ENCODE measurements around the gene GMPPA.

Gene GMPPA

DNA sequence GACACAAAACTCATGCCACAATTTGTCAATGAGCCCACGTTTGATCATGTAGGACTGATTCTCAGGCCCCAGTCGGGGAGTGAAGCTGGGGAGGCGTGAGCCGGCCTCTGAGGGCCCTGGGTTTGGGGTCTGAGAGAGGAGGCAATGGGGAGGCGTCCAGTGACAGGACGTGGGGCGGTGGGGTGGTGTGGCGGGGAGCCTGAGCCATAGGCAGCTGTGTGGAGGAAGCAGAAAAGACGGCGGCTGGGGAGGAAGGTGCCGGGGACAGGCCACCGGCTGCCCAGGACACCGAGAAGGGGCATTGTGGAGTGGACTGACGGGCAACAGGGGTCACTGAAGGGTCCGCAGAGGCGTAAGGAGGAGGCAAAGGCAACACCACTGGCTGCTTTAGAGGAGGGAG lies 37.7 kb downstream of the GMPPA start:
- in situ Hi-C loops (cut with MboI; ENCODE audit: low sequenced_read_pairs) = no loop called here

- in situ Hi-C loops (cut with MboI; ENCODE audit: low sequenced_read_pairs) = no loop called here
Measured at GRCh38 chr2:219536967-219537366, 38.3 kb downstream of the GMPPA start.

DNA sequence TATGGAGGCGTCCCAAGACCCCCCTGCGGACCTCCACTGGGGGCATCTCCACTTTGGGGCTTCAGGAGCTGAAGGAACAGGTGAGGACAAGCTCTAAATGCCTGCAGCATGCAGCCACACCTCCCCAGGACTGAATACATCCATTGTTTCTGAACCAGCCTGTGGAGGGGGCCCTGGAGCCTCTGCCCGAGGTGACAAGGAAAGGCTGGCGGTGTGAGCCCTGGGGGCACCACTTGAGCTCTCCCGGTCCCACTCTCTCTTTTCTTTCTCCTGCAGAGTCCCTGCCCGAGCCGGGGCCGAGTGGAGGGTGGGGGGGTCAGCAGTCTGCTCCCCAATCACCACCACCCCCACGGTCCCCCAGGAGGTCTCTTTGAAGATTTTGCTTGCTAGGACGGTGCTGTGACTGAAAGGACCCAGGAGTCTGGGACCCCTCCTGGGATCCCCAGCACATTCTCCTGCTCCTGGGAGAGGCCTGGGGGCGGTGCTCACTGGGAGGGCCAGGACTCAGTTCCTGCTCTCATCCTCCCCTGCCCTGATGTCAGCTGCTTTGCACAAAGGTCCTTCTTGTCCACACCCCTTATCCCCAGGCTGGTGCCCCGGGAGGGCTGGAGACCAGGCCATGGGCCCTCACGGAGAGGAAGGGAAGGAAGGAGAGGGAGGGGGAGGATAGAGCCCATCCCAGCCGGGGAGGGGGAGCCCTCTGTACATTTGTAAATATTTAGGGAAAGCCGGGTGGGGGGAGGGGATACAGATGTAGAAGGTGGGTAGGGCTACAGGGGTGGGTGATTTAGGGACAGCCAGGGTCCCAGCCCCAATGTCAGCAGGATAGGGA lies 39.2 kb downstream of the GMPPA start:
- in situ Hi-C loops (cut with MboI; ENCODE audit: low sequenced_read_pairs) = no loop called here

- in situ Hi-C loops (cut with MboI; ENCODE audit: low sequenced_read_pairs) = no loop called here
Measured at GRCh38 chr2:219538504-219538951, 39.8 kb downstream of the GMPPA start.

GRCh38 chr2:219538956-219539788 lies 40.5 kb downstream of the GMPPA start:
- in situ Hi-C loops (cut with MboI; ENCODE audit: low sequenced_read_pairs) = no loop called here

GRCh38 chr2:219539926-219540678 lies 41.4 kb downstream of the GMPPA start:
- in situ Hi-C loops (cut with MboI; ENCODE audit: low sequenced_read_pairs) = no loop called here

DNA sequence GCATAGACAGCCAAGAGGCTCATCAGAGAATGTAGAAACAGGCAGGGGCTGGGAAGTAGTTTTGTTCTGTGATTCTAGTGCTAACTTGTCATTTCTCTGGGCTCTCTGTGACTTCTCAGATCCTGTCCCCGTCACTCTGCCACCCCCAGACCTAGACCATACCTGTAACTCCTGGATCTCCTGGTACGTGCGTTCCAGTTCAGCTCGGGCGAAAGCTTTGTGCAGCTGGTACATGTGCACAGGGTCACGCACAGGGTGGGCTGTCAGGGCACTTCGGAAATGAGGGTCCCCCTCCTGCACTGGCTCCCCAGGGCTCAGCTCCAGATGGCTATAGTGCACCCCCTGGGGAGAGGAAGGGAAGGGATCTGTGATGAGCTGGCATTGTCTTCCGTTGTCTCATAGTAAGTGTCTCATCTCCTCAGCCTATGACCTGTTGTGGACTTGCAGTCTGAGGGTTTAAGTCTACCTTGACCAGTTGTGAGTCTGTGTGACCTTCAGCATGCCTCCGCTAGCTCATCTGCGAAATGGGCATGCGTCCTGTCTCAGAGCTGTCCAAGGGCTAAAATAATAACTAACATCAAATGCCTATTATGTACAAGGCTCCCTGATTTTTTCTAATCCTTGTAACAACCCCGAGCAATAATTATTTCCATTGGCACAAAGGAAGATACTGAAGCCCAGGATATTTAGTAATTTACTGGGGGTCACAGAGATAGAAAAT lies 42.3 kb downstream of the GMPPA start:
- in situ Hi-C loops (cut with MboI; ENCODE audit: low sequenced_read_pairs) = no loop called here

DNA sequence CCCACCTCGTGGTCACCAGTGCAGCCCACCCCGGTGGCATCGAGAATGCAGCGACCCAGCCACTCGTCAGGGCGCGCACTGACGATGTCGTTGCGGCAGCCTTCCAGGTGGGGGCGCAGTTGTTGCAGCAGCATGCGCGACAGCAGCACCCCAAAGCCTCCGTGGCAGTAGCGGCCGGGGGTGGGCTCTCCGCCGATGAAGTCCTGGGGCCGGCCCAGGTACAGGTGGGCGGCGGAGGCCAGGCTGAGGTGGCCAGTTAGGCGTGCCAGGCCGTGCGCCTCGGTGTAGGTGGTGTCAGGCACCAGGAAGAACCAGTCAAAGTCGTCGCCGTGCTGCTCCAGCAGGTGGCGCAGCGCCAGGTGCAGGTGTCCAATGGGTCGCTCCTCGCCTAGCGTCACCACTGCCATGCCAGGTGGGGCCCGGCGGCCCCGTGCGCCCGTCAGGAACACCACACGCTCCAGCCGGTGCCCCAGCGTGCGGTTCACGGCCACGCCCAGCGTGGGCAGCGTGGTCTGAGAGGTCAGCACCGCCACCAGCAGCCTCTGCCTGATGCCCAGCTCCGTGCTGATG lies 43.0 kb downstream of the GMPPA start:
- in situ Hi-C loops (cut with MboI; ENCODE audit: low sequenced_read_pairs) = no loop called here

DNA sequence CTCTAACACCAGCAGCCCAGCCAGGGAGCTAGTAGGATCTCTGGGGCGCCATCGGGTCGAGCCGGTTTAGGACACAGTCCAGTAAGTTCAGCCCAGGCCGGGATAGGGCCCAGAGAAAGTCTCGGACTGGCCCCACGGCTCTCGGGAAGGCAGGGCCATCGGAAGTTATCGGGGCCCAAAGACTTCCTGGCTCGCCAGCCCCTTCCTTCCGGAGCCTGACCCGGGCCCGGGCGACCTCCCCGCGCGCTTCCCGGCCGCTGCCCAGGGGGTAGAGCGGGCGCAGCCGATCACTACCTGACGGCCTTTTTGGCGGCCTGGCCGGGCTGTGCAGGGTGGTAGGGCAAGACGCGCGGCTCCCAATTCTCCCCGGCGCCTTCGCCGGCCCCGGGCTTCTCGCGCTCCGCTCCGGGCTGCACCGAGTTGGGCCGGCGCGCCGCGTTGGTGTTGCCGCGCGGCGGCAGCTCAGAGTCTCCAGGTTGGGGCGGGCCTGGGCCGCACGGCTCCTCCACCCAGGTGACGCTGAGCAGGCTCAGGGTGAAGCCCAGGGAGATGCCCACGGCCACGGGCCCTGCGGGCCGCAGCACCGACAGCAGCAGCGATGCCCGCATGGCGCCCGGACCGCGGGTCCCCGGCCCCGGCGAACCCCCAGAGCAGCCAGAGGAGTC lies 44.4 kb downstream of the GMPPA start:
- in situ Hi-C loops (cut with MboI; ENCODE audit: low sequenced_read_pairs) = no loop called here

DNA sequence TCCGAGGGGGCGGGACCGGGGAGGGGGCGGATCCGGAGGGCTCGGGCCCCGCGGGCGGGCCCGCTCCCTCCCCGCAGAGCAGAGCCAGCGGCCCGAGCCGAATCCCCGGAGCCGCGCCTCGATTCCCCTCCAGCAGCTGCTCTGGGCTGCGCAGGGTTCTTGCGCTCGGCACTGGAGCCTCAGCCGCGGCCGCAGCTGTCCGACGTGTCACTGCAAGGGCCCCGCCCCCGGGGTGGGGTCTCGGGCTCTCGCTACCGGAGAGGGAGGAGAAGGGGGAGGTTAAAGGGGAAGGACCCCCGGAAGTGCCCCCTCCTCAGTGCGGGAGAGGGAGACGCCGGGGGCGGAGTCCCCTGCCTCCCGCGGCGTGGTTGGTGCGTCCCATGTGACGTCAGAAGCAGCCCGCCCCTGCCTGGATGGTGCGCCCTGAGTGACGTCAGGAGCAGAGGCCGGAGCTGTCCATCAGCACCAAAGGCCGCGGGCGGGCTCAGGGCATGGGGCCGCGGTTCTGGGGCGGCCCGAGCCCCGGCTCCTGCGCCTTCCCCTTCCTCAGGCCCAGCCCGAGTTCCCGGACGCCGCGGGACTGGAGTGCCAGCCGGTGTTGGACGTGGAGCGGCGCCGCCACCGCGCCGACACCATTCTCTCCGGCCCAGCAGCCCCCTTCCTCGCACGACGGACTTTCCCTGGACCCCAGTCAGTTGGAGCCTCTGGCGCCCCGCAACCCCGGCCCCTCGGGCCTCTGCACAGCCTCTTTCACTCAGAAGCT lies 45.1 kb downstream of the GMPPA start, which contains the start of the genes CHPF and TMEM198:
Gene CHPF (minus strand): TSS at position 214 of the 763 bp plus-strand sequence. CDS start 271 bp downstream, outside the sequence.
Gene TMEM198 (plus strand): TSS at position 433 of the 763 bp plus-strand sequence. CDS start 700 bp downstream, outside the sequence.
- in situ Hi-C loops (cut with MboI; ENCODE audit: low sequenced_read_pairs) = no loop called here

DNA sequence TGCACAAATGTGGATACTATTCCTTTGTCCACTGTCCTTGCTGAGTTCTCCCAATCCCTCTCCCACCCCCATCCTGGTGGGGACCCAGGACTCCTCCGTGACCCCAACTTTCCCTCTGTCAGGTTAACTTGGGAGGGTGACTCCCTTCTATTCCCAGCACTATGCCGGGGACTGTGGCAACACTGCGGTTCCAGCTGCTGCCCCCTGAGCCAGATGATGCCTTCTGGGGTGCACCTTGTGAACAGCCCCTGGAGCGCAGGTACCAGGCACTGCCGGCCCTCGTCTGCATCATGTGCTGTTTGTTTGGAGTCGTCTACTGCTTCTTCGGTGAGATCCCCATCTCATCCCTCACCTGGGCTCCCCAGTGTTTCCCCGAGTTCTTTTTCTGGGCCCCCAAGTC lies 45.9 kb downstream of the GMPPA start:
- in situ Hi-C loops (cut with MboI; ENCODE audit: low sequenced_read_pairs) = no loop called here

- in situ Hi-C loops (cut with MboI; ENCODE audit: low sequenced_read_pairs) = no loop called here
Measured at GRCh38 chr2:219545295-219545942, 46.7 kb downstream of the GMPPA start.

GRCh38 chr2:219545943-219546352 lies 47.3 kb downstream of the GMPPA start:
- in situ Hi-C loops (cut with MboI; ENCODE audit: low sequenced_read_pairs) = no loop called here

DNA sequence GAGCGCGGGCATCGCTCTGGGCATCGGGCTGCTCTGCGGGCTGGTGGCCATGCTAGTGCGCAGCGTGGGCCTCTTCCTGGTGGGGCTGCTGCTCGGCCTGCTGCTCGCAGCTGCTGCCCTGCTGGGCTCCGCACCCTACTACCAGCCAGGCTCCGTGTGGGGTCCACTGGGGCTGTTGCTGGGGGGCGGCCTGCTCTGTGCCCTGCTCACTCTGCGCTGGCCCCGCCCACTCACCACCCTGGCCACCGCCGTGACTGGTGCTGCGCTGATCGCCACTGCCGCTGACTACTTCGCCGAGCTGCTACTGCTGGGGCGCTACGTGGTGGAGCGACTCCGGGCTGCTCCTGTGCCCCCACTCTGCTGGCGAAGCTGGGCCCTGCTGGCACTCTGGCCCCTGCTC lies 48.9 kb downstream of the GMPPA start:
- in situ Hi-C loops (cut with MboI; ENCODE audit: low sequenced_read_pairs) = no loop called here

DNA sequence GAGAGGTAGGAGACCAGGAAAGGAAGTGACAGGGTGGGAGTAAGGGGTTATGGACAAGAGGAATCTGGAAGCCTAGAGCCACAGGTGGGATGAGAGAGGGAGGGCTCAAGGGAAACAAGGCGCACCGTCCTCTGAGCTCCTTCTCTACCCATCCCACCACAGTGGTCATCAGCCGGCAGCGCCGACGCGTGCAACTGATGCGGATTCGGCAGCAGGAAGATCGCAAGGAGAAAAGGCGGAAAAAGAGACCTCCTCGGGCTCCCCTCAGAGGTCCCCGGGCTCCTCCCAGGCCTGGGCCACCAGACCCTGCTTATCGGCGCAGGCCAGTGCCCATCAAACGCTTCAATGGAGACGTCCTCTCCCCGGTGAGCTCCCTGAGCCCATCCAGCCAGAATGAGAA lies 50.3 kb downstream of the GMPPA start:
- in situ Hi-C loops (cut with MboI; ENCODE audit: low sequenced_read_pairs) = no loop called here

DNA sequence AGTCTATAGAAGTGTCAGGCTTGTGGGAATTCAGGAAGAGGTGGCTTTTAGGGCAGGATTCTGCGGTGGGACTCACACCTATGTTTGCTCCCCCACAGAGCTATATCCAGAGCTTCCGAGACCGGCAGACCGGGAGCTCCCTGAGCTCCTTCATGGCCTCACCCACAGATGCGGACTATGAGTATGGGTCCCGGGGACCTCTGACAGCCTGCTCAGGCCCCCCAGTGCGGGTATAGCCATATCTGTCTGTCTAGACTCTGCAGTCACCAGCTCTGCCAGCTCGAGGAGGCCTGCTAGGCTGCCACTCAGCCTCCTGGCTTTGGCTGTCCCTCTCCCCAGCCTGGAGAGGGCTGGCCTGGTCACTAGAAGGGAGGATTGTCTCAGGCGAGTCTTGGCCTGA lies 50.9 kb downstream of the GMPPA start:
- in situ Hi-C loops (cut with MboI; ENCODE audit: low sequenced_read_pairs) = no loop called here

DNA sequence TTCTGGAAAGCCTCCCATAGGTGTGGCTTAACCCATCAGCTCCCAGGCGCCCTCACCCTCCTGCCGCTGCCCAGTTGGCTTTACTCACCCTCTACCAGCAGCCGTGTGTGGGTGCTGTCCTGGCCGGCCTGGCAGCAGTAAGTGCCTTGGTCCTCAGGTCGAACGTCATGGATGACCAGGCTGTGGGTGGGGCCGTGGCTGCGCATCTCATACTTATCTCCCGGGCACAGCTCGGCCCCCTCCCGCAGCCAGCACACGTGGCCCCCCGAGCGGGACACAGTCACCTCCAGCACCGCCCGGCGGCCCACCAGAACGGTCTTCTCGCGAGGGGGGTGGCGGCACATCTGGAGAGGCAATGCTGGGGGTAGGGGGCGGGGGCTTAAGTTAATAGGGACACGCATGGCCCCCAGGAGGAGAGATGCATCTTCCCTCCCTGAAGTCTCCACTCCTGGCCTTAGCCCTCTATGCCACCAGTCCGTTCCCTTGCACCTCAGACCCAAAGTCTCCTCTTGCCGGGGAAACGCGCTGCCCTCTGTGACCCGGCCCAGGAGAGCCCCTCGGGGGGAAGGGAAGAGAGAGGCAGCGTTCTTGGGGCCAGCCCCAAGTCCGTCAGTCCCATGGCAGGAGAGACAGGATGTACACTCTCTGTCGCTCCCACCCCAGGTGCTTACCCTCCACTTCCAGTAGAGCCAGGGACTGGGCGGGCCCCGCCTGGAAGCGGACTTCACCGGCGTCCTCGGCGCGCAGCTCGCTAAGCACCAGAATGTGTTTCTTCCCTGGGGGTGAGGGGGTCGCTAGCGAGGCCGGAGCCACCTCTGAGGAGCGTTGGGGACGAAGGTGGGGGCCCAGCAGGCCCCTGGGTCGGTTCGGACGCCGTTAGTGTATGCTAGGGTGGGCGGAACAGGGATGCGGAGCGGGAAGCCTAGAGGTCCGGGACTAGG lies 53.0 kb downstream of the GMPPA start:
- in situ Hi-C loops (cut with MboI; ENCODE audit: low sequenced_read_pairs) = no loop called here

All from hTERT RPE-1 (cell line).